ENCODE measurements around the gene MAPKAP1. TPM values are rescaled to one million over a fixed set of nuclear protein-coding genes. Genes with fewer than 3 reads are reported as not detected.

The MAPKAP1 gene
- total RNA-seq, 2 experiments from 2014 or later, result 66.2 to 78.8 TPM

DNA sequence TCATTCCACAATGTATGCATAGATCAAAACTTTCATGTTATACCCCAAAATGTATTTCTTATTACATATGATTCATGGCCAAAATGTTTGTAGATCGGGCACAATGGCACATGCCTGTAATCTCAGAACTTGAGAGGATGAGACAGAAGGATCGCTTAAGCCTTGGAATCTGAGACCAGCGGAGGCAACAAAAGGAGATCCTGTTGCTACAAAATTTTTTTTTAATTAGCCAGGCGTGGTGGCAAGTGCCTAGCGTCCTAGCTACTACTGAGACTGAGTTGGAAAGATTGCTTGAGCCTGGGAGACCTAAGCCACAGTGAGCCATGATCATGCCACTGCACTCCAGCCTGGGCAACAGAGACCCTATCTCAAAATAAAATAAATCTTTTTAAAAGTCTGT lies 89.9 kb downstream of the MAPKAP1 start:
- TF ChIP-seq EZH2phosphoT487 (IDR thresholded peaks at IDR 0.05; ENCODE audit: borderline replicate concordance, low read depth, low read length), result no peak
- TF ChIP-seq, protein P1, sequence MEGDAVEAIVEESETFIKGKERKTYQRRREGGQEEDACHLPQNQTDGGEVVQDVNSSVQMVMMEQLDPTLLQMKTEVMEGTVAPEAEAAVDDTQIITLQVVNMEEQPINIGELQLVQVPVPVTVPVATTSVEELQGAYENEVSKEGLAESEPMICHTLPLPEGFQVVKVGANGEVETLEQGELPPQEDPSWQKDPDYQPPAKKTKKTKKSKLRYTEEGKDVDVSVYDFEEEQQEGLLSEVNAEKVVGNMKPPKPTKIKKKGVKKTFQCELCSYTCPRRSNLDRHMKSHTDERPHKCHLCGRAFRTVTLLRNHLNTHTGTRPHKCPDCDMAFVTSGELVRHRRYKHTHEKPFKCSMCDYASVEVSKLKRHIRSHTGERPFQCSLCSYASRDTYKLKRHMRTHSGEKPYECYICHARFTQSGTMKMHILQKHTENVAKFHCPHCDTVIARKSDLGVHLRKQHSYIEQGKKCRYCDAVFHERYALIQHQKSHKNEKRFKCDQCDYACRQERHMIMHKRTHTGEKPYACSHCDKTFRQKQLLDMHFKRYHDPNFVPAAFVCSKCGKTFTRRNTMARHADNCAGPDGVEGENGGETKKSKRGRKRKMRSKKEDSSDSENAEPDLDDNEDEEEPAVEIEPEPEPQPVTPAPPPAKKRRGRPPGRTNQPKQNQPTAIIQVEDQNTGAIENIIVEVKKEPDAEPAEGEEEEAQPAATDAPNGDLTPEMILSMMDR (conservative IDR thresholded peaks at IDR 0.05; ENCODE audit: low read length), result no peak
- H3K9me2 ChIP-seq (ENCODE audit: insufficient read depth, low read length), result no peaks in the 10 kb centered on the region
- CTCF ChIA-PET (ENCODE audit: unreplicated experiment), result no interaction called here
- H3K4me1 ChIP-seq (ENCODE audit: insufficient read depth, low read length, poor library complexity, severe bottlenecking), result no peaks in the 10 kb centered on the region
- H3K36me3 ChIP-seq (ENCODE audit: insufficient read depth, low read length), result no peaks in the 10 kb centered on the region
- intact Hi-C loops (cut with micrococcal nuclease; ENCODE audit: unreplicated experiment), result no loop called here
- H3K4me3 ChIP-seq (ENCODE audit: low read depth, low read length, poor library complexity, severe bottlenecking), result no peak overlapping the region
- no peak overlapping the region for H2AFZ ChIP-seq (ENCODE audit: low read length)
- H3K27ac ChIP-seq (ENCODE audit: low read depth, low read length, poor library complexity, severe bottlenecking), result no peak overlapping the region
- DNase-seq (ENCODE audit: low spot score), result no peak
- no peaks in the 10 kb centered on the region; the same call in 1 of the 2 replicates for H4K20me1 ChIP-seq (ENCODE audit: insufficient read depth, low read length)
- no peaks in the 10 kb centered on the region for H3K79me2 ChIP-seq (ENCODE audit: insufficient read depth, low read depth, low read length)
- H3K9me3 ChIP-seq (ENCODE audit: low read length), result no peaks in the 10 kb centered on the region
- no TSS peak for BruUV-seq (replicated peaks)
- POLR2A ChIA-PET, result no interaction called here
- H3K4me2 ChIP-seq (ENCODE audit: low read length), result no peak overlapping the region

DNA sequence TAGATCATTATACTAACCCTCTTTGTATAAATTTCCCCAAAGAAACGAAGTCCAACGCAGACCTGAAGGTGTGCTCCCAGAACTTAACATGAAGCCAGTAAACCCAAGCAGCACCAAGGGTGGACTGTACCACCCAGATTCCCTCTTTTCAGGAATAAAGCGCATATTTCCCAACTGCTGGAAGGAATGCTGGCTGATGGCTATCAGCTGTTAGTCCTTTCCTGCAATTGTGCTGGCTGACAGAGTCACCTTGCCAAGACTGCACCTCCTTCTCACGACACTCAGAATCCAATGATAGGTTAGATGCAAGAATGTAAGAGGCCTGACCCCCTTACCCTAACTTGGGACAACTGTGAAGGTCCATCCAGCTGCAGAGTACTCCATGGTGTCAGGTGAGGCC lies 93.9 kb downstream of the MAPKAP1 start:
- CTCF ChIA-PET (ENCODE audit: unreplicated experiment), result no interaction called here
- no peak for DNase-seq (ENCODE audit: low spot score)
- intact Hi-C loops (cut with micrococcal nuclease; ENCODE audit: unreplicated experiment), result no loop called here
- H3K4me2 ChIP-seq (ENCODE audit: low read length), result no peak overlapping the region
- no TSS peak for BruUV-seq (replicated peaks)
- TF ChIP-seq, protein P1 (conservative IDR thresholded peaks at IDR 0.05; ENCODE audit: low read length), result no peak
- TF ChIP-seq EZH2phosphoT487 (IDR thresholded peaks at IDR 0.05; ENCODE audit: borderline replicate concordance, low read depth, low read length), result no peak
- H3K27ac ChIP-seq (ENCODE audit: low read depth, low read length, poor library complexity, severe bottlenecking), result no peak overlapping the region
- POLR2A ChIA-PET, result no interaction called here
- no peak overlapping the region for H2AFZ ChIP-seq (ENCODE audit: low read length)
- no peaks in the 10 kb centered on the region for H3K79me2 ChIP-seq (ENCODE audit: insufficient read depth, low read depth, low read length)
- no peaks in the 10 kb centered on the region for H4K20me1 ChIP-seq (ENCODE audit: insufficient read depth, low read length)
- H3K4me3 ChIP-seq (ENCODE audit: low read depth, low read length, poor library complexity, severe bottlenecking), result no peak overlapping the region
- H3K4me1 ChIP-seq (ENCODE audit: insufficient read depth, low read length, poor library complexity, severe bottlenecking), result no peaks in the 10 kb centered on the region
- no peaks in the 10 kb centered on the region for H3K9me2 ChIP-seq (ENCODE audit: insufficient read depth, low read length)
- no peaks in the 10 kb centered on the region for H3K9me3 ChIP-seq (ENCODE audit: low read length)
- no peaks in the 10 kb centered on the region for H3K36me3 ChIP-seq (ENCODE audit: insufficient read depth, low read length)

DNA sequence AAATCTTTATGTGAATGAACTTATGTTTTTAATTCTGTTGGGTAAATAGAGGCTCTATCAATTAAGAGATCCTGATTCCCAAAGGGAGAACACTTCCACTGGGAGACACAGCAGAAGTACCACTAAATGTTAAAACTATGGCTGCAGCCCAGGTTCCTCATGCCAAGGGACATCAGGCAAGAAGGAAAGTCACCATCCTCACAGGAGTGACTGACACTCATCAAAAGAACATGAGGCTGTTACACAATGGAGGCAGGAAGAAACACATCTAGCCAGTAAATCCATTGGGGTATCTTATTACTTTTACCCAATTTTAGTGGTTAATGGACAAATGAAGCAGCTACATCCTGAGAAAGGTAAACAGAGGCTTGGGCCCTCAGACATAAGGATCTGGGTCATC lies 94.4 kb downstream of the MAPKAP1 start:
- H3K79me2 ChIP-seq (ENCODE audit: insufficient read depth, low read depth, low read length), result no peaks in the 10 kb centered on the region
- no peak overlapping the region for H3K4me2 ChIP-seq (ENCODE audit: low read length)
- no peaks in the 10 kb centered on the region for H4K20me1 ChIP-seq (ENCODE audit: insufficient read depth, low read length)
- ChIA-PET POLR2A (interaction anchor here (0.5 kb wide), 1 partner anchor 166 kb away, joined by 4 read pairs; no protein-coding TSS in a partner anchor), CTCF (ENCODE audit: unreplicated experiment) (no interaction called here)
- no peak overlapping the region for H3K4me3 ChIP-seq (ENCODE audit: low read depth, low read length, poor library complexity, severe bottlenecking)
- TF ChIP-seq, protein P1 (conservative IDR thresholded peaks at IDR 0.05; ENCODE audit: low read length), result no peak
- no peak for TF ChIP-seq EZH2phosphoT487 (IDR thresholded peaks at IDR 0.05; ENCODE audit: borderline replicate concordance, low read depth, low read length)
- H3K9me2 ChIP-seq (ENCODE audit: insufficient read depth, low read length), result no peaks in the 10 kb centered on the region
- H3K27ac ChIP-seq (ENCODE audit: low read depth, low read length, poor library complexity, severe bottlenecking), result no peak overlapping the region
- no peaks in the 10 kb centered on the region for H3K9me3 ChIP-seq (ENCODE audit: low read length)
- H3K36me3 ChIP-seq (ENCODE audit: insufficient read depth, low read length), result no peaks in the 10 kb centered on the region
- H3K4me1 ChIP-seq (ENCODE audit: insufficient read depth, low read length, poor library complexity, severe bottlenecking), result no peaks in the 10 kb centered on the region
- no TSS peak for BruUV-seq (replicated peaks)
- DNase-seq (ENCODE audit: low spot score), result no peak
- H2AFZ ChIP-seq (ENCODE audit: low read length), result no peak overlapping the region
- intact Hi-C loops (cut with micrococcal nuclease; ENCODE audit: unreplicated experiment), result no loop called here
